B cell (primary cell): ENCODE results near the gene ALKBH3. TPM values are rescaled to one million over a fixed set of nuclear protein-coding genes. Genes with fewer than 3 reads are reported as not detected.

Experiments used
- ATAC-seq: fragments of 200-7000 bp; cut with Tn5 transposase; one replicate; pipeline ENCODE4 v1.10.0; 2021; ENCODE audit warnings: low read depth, mild to moderate bottlenecking, moderate number of reproducible peaks, moderate library complexity
- CTCF ChIA-PET: fragments of 350-600 bp; sonication (Branson Sonifier 250); formaldehyde crosslinking; loops from one replicate; lab custom pipeline; 2021; ENCODE audit warnings: antibody characterized with exemption, inconsistent platforms; lab: Charles Lee
- POLR2A ChIA-PET: fragments of 350-600 bp; sonication (Branson Sonifier 250); formaldehyde crosslinking; loops from one replicate; lab custom pipeline; 2021; ENCODE audit warnings: antibody characterized with exemption; lab: Charles Lee
- DNase-seq: peaks from one replicate; pipeline ENCODE4 v3.0.0; 2013
- H2AFZ ChIP-seq: 2 replicates; pipeline ENCODE4 v1.6.1; 2012; ENCODE audit warnings: mild to moderate bottlenecking, low read depth, low read length; ENCODE audit not compliant: insufficient read depth, poor library complexity, severe bottlenecking
- H3K27ac ChIP-seq, 2 donors: 1 replicate in 1 of 2; 2 replicates in 1 of 2; pipeline ENCODE4 v1.5.1; 2012 to 2013; ENCODE audit warnings: low read length in 2 of 2, mild to moderate bottlenecking in 2 of 2, moderate library complexity in 1 of 2
- H3K27me3 ChIP-seq, 4 experiments: fragments of 200-600 bp in 1 of 4; sonication (generic) in 1 of 4; replicated peaks in 1 of 4; 1 replicate in 2 of 4; 2 replicates in 2 of 4; pipeline versions ENCODE4 v1.6.1 to v1.7.0; 2013 to 2016; ENCODE audit warnings: low read length in 3 of 4, mild to moderate bottlenecking in 2 of 4, mixed read lengths in 1 of 4, moderate library complexity in 1 of 4; ENCODE audit not compliant: insufficient read depth in 4 of 4, control insufficient read depth in 3 of 4; ENCODE audit errors: control extremely low read depth in 1 of 4
- H3K36me3 ChIP-seq, 2 experiments: replicated peaks in 1 of 2; 1 replicate in 1 of 2; 2 replicates in 1 of 2; pipeline versions ENCODE4 v1.6.1 to v1.7.1; 2013; ENCODE audit warnings: low read length in 1 of 2; ENCODE audit not compliant: insufficient read depth in 2 of 2, control insufficient read depth in 1 of 2; ENCODE audit errors: control extremely low read depth in 1 of 2, extremely low read depth in 1 of 2
- H3K4me1 ChIP-seq, 2 donors: fragments of 200-600 bp in 1 of 2; sonication (generic) in 1 of 2; 1 replicate in 1 of 2; 2 replicates in 1 of 2; pipeline versions ENCODE4 v1.5.1 to v1.6.1; 2013 to 2017; ENCODE audit warnings: low read length in 2 of 2; ENCODE audit not compliant: control insufficient read depth in 2 of 2, insufficient read depth in 2 of 2
- H3K4me2 ChIP-seq: replicated peaks from 2 replicates; pipeline ENCODE3; 2012; ENCODE audit warnings: mild to moderate bottlenecking, low read depth, low read length; ENCODE audit not compliant: poor library complexity, severe bottlenecking
- H3K4me3 ChIP-seq, 5 experiments: fragments of 200-600 bp in 1 of 5; sonication (generic) in 1 of 5; 1 replicate in 3 of 5; 2 replicates in 2 of 5; pipeline versions ENCODE4 v1.5.1 to v1.7.0; 2011 to 2016; ENCODE audit warnings: low read length in 4 of 5, mild to moderate bottlenecking in 4 of 5, low read depth in 2 of 5, control low read depth in 1 of 5, moderate library complexity in 1 of 5; ENCODE audit not compliant: insufficient read depth in 1 of 5; ENCODE audit errors: control extremely low read depth in 1 of 5, extremely low read depth in 1 of 5
- H3K79me2 ChIP-seq: fragments of 200-600 bp; sonication (generic); one replicate; pipeline ENCODE4 v1.6.0; 2016; ENCODE audit warnings: low read length; ENCODE audit not compliant: control insufficient read depth, insufficient read depth
- H3K9ac ChIP-seq: fragments of 200-600 bp; sonication (generic); 2 replicates; pipeline ENCODE4 v1.6.1; 2017; ENCODE audit warnings: mild to moderate bottlenecking, low read length, moderate library complexity
- H3K9me3 ChIP-seq, 3 donors: one replicate each; pipeline versions ENCODE4 v1.6.1 to v1.7.1; 2013; ENCODE audit warnings: low read length in 2 of 3; ENCODE audit not compliant: control insufficient read depth in 2 of 3, insufficient read depth in 1 of 3; ENCODE audit errors: control extremely low read depth in 1 of 3
- H4K20me1 ChIP-seq: 2 replicates; pipeline ENCODE4 v1.6.0; 2012; ENCODE audit warnings: mild to moderate bottlenecking, low read length; ENCODE audit not compliant: insufficient read depth, control insufficient read depth, poor library complexity, severe bottlenecking
- H3K27ac Mint-ChIP-seq: one replicate; pipeline ENCODE4 v1.8.0; 2021; ENCODE audit warnings: mixed read lengths
- H3K27me3 Mint-ChIP-seq: one replicate; pipeline ENCODE4 v1.8.0; 2021; ENCODE audit warnings: mixed read lengths
- H3K4me1 Mint-ChIP-seq: one replicate; pipeline ENCODE4 v1.8.0; 2021; ENCODE audit warnings: mixed read lengths
- H3K4me3 Mint-ChIP-seq: one replicate; pipeline ENCODE4 v1.8.0; 2021; ENCODE audit warnings: mixed read lengths
- H3K9me3 Mint-ChIP-seq: one replicate; pipeline ENCODE4 v1.8.0; 2022; ENCODE audit warnings: mixed read lengths; ENCODE audit not compliant: insufficient read depth
- CTCF ChIP-seq: fragments of 200-600 bp; IDR thresholded peaks from one replicate; pipeline ENCODE4 v1.8.0; 2022; ENCODE audit warnings: antibody characterized with exemption, mild to moderate bottlenecking
- EZH2 ChIP-seq: IDR thresholded peaks from 2 replicates; pipeline ENCODE4 v1.6.1; 2012; ENCODE audit warnings: borderline replicate concordance, low read depth, mild to moderate bottlenecking, moderate library complexity, low read length; ENCODE audit not compliant: insufficient read depth, poor library complexity, severe bottlenecking
- WGBS: methylation state at CpG from one replicate; pipeline ENCODE4 v1.1.5; 2013; ENCODE audit warnings: missing lambda C conversion rate; ENCODE audit not compliant: insufficient coverage; 5-methylcytosine and 5-hydroxymethylcytosine counted together
- intact Hi-C: fragments of 100-400 bp; cut with micrococcal nuclease; formaldehyde crosslinking; loops from one replicate; pipeline ENCODE4 v1.10.0; 2022
- polyA plus RNA-seq: library from polyadenylated mRNA; depleted of rRNA; stranded (reverse); fragments of >200 nt; gene quantifications from 2 replicates; pipeline ENCODE4 v1.2.3, GENCODE V29; 2012
- total RNA-seq, 2 donors: library from RNA; stranded (reverse); fragments of 120-200 nt in 1 of 2; gene quantifications; 1 replicate in 1 of 2; 2 replicates in 1 of 2; pipeline versions ENCODE4 v1.2.3 to v1.2.4, GENCODE V29; 2013 to 2022

Gene ALKBH3
- total and polyA plus RNA-seq, 2 donors (not counting 1 experiment from before 2014, with no cell fraction given), result 22.3 to 26.7 TPM

GRCh38 chr11:43853781-43854180 is 26.9 kb upstream of the ALKBH3 start:
- Mint-ChIP-seq H3K27me3 (no peaks in the 10 kb centered on the region), H3K9me3 (no peaks in the 10 kb centered on the region), H3K4me1 (no peaks in the 10 kb centered on the region), H3K4me3 (no peak overlapping the region), H3K27ac (no peak overlapping the region)
- Histone ChIP-seq H3K79me2 (no peaks in the 10 kb centered on the region), H3K36me3 (peaks cover 2 to 10% of the 10 kb centered on the region in 2 experiments), H3K9ac (no peak overlapping the region), H3K9me3 (no peaks in the 10 kb centered on the region), H3K4me2 (no peak overlapping the region), H3K27ac (no peak overlapping the region), H3K4me3 (no peak overlapping the region), H2AFZ (no peak overlapping the region), H4K20me1 (no peaks in the 10 kb centered on the region), H3K4me1 (no peaks in the 10 kb centered on the region), H3K27me3 (no peaks in the 10 kb centered on the region)
- ChIA-PET POLR2A (no interaction called here), CTCF (interaction anchor here (0.7 kb wide), 1 partner anchor 426 kb away, joined by 3 read pairs; no protein-coding TSS in a partner anchor)
- intact Hi-C loops, result loop anchor here (10.0 kb wide), 2 partner anchors 349 to 1079 kb away; no protein-coding TSS in a partner anchor
- ATAC-seq (no peak), DNase-seq (no peak)
- TF ChIP-seq EZH2 (no peak), CTCF (no peak)

GRCh38 chr11:43856993-43857392 is 23.6 kb upstream of the ALKBH3 start:
- ChIA-PET CTCF (no interaction called here), POLR2A (no interaction called here)
- Histone ChIP-seq H3K9me3 (peaks cover 2 to 4% (median 2%) of the 10 kb centered on the region in 3 donors), H3K27me3 (no peaks in the 10 kb centered on the region), H2AFZ (no peak overlapping the region), H3K27ac (no peak overlapping the region), H3K36me3 (peaks cover 2 to 10% of the 10 kb centered on the region in 2 experiments), H3K9ac (no peak overlapping the region), H3K4me1 (no peaks in the 10 kb centered on the region), H3K79me2 (no peaks in the 10 kb centered on the region), H3K4me2 (no peak overlapping the region), H4K20me1 (no peaks in the 10 kb centered on the region), H3K4me3 (no peak overlapping the region)
- no peaks in the 10 kb centered on the region for H3K9me3 Mint-ChIP-seq
- no peak overlapping the region for H3K4me3 Mint-ChIP-seq
- intact Hi-C loops, result loop anchor here (10.0 kb wide), 2 partner anchors 352 to 1082 kb away; no protein-coding TSS in a partner anchor
- TF ChIP-seq EZH2 (no peak), CTCF (no peak)
- no peaks in the 10 kb centered on the region for H3K27me3 Mint-ChIP-seq
- no peaks in the 10 kb centered on the region for H3K4me1 Mint-ChIP-seq
- no peak for DNase-seq
- no peak overlapping the region for H3K27ac Mint-ChIP-seq
- ATAC-seq, result no peak
- WGBS, result 100% methylated on average over 2 of the region's 3 CpGs
